Choroid plexus epithelial cell (primary cell): ENCODE results near the gene ISLR.

ENCODE experiments used
- DNase-seq: peaks from one replicate; pipeline ENCODE4 v3.0.0-alpha.2; 2010; ENCODE audit warnings: low read depth
- H3K4me3 ChIP-seq: 2 replicates; pipeline ENCODE4 v1.5.1; 2011; ENCODE audit warnings: low read depth, mild to moderate bottlenecking, control low read depth, low read length, moderate library complexity
- CTCF ChIP-seq: conservative IDR thresholded peaks from 2 replicates; pipeline ENCODE4 v1.5.1; 2011; ENCODE audit warnings: low read depth, mild to moderate bottlenecking, control low read depth, inconsistent platforms, low read length, moderate library complexity

ISLR gene

DNA sequence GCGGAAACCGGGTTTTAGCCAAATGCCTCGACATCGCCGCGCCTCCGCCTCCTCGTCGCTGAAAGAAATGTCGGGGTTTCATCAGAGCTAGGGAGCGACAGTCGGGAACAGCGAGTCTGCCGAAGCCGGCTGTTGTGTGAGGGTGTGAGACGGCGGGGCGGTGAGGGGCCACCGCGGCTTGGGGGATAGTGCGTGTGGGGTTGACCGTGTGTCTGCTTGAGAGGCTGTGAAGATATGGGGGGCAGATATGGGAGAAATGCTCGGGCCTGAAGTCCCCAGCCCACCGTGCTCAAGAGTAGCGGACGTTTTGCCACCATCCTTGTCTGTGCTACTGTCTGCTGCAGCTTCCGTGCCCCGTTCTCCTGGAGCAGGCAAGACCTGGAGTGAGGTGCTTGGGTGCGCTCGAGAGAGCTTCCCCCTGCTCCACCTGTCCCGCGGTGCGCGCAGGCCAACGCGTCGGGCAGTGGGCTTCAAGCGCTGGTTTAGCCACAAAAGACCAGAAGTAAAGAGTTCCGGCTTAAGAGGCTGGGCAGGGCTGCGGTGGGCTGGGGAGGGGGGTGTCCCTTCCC is 43.8 kb upstream of the ISLR start:
- H3K4me3 ChIP-seq, result peak overlapping the region; percentile 32
- no peak for TF ChIP-seq CTCF
- DNase-seq, result no peak

GRCh38 chr15:74130155-74130848 is 43.2 kb upstream of the ISLR start, which contains the start of gene ISLR2:
Gene ISLR2 (plus strand): TSS chr15:74130586. CDS start chr15:74132755, 2,169 bp downstream.
- peak within 1 kb of the TSS; percentile 32 for H3K4me3 ChIP-seq
- no peak for TF ChIP-seq CTCF
- no peak for DNase-seq

DNA sequence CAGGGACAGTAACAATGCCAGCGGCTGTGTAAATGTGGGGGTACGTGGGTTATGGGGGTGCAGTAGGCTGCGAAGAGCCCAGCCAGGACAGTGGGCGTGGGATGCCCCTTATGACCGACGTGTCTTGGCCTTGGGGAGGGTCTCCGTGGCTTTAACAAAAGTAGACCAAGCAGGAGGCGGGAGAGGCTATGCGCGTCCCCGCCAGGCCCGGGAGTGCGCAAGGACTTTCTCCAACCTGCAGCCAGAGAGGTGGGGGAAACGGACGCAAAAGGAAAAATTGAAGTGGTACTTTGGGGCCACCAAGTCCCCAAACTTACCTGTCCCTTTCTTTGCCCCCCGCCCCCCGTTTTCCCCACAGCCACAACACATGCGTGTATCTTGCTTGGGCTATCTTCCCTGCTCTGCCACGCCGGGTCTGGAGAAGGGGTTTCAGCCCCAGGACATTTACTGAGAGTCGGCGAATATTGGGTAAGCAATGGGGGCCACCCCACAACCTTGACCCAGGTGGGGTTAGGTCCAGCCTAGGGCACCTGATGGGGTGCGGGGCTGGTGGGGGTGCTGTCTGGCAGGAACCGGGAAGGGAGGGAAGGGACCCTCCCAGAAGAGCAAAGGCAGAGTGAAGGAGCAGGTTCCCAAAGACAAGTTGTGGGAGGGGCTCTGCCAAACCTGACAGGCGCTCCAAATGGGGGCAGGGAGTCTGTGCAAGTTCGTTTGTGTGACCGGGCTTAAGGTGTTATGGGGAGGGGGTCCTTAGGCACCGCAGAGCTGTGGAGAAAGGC is 42.5 kb upstream of the ISLR start:
- no peak overlapping the region for H3K4me3 ChIP-seq
- TF ChIP-seq CTCF, result no peak
- no peak for DNase-seq

- no peak for TF ChIP-seq CTCF
- no peak for DNase-seq
- no peak overlapping the region for H3K4me3 ChIP-seq
Observed at GRCh38 chr15:74131628-74132413, 41.7 kb upstream of the ISLR start.

DNA sequence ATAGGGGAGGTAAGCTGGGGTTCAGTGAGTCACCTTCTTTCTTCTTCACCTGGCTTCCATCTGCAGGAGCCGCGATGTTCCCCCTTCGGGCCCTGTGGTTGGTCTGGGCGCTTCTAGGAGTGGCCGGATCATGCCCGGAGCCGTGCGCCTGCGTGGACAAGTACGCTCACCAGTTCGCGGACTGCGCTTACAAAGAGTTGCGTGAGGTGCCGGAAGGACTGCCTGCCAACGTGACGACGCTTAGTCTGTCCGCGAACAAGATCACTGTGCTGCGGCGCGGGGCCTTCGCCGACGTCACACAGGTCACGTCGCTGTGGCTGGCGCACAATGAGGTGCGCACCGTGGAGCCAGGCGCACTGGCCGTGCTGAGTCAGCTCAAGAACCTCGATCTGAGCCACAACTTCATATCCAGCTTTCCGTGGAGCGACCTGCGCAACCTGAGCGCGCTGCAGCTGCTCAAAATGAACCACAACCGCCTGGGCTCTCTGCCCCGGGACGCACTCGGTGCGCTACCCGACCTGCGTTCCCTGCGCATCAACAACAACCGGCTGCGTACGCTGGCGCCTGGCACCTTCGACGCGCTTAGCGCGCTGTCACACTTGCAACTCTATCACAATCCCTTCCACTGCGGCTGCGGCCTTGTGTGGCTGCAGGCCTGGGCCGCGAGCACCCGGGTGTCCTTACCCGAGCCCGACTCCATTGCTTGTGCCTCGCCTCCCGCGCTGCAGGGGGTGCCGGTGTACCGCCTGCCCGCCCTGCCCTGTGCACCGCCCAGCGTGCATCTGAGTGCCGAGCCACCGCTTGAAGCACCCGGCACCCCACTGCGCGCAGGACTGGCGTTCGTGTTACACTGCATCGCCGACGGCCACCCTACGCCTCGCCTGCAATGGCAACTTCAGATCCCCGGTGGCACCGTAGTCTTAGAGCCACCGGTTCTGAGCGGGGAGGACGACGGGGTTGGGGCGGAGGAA is 40.5 kb upstream of the ISLR start:
- no peak for TF ChIP-seq CTCF
- no peak overlapping the region for H3K4me3 ChIP-seq
- no peak for DNase-seq
